ENCODE data around the gene CERS4.
"Not testable (repeated sequence)": the region's sequence is repeated elsewhere in the genome, so short reads cannot be mapped to it uniquely, and the experiment has no call there.

CERS4 gene

DNA sequence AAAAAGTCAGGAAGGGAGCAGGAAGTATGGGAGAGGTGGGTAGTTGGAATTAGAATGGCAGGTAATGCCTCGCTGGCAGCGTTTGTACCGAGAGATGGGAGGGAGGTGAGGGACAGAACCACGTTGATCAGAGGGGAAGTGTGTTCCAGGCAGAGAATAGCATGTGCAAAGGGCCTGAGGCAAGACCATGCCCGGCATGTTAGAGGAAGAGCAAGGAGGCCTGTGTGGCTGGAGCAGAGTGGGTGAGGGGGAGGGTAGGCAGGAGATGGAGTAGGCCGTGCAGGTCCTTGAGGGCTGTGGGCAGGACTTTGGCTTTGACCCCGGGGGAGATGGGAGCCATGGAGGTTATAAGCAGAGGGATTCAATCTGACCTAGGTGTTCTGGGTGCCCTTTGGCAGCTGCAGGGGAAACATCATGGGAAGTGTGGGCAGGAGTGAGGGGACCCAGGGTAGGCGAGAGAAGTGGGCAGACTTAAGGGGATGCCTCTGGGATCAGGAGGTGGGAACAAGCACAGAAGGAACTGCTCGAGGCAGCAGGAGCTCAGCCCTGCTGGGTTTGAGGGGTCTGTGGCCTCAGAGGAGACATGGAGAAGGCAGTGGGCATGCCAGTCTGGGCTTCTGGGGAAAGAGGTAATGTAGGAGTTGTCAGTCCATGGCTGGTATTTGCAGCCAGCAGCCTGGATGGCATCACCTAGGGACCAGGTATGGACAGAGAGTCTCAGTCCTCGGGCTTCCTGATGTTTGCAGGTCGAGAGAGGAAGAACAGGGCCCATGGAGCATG is 50.2 kb downstream of the CERS4 start:
- in situ Hi-C loops (cut with HindIII; ENCODE audit: low sequenced_read_pairs): no loop called here
- no peak overlapping the region for H3K4me3 ChIP-seq (ENCODE audit: low read depth, low read length)
- TF ChIP-seq, protein P1, sequence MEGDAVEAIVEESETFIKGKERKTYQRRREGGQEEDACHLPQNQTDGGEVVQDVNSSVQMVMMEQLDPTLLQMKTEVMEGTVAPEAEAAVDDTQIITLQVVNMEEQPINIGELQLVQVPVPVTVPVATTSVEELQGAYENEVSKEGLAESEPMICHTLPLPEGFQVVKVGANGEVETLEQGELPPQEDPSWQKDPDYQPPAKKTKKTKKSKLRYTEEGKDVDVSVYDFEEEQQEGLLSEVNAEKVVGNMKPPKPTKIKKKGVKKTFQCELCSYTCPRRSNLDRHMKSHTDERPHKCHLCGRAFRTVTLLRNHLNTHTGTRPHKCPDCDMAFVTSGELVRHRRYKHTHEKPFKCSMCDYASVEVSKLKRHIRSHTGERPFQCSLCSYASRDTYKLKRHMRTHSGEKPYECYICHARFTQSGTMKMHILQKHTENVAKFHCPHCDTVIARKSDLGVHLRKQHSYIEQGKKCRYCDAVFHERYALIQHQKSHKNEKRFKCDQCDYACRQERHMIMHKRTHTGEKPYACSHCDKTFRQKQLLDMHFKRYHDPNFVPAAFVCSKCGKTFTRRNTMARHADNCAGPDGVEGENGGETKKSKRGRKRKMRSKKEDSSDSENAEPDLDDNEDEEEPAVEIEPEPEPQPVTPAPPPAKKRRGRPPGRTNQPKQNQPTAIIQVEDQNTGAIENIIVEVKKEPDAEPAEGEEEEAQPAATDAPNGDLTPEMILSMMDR (IDR thresholded peaks at IDR 0.05; ENCODE audit: low read depth, low read length): no peak
- no peak for DNase-seq (ENCODE audit: low read depth, low spot score)

DNA sequence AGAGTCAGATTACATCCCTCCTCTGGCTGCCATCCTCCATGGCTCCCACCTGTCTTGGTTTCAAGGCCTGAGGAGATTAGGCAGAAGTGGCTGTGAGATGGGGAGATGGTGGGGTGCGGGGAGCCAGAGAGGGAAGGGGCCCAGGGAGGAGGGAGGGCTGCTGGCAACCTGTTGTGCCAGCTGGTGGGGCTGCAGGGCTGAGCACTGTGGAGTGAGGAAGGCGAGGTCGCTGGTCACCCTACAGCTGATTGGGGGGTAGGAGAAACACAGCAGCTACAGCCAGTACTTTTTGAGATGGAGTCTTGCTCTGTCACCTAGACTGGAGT is 50.7 kb downstream of the CERS4 start:
- DNase-seq (ENCODE audit: low read depth, low spot score): no peak
- in situ Hi-C loops (cut with HindIII; ENCODE audit: low sequenced_read_pairs): no loop called here
- no peak overlapping the region for H3K4me3 ChIP-seq (ENCODE audit: low read depth, low read length)
- TF ChIP-seq, protein P1 (IDR thresholded peaks at IDR 0.05; ENCODE audit: low read depth, low read length): no peak

DNA sequence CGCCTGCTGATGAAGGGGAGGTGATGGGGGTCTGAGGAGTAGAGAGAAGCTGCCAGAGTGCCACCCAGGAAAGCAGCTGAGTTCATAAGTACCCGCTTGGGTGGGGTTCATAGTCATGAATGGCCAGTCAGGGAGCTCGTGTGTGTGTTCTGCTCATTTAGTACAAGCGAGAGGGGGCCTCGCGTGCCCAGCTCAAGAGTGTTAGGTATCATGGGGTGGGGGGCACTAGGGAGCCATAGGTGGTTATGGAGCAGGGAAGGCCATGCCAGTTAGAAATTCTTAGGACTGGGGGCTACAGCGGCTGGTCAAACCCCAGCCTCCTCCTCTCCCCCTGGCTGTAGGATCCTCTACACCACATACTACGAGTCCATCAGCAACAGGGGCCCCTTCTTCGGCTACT is 52.2 kb downstream of the CERS4 start:
- no peak overlapping the region for H3K4me3 ChIP-seq (ENCODE audit: low read depth, low read length)
- no peak for DNase-seq (ENCODE audit: low read depth, low spot score)
- in situ Hi-C loops (cut with HindIII; ENCODE audit: low sequenced_read_pairs): no loop called here
- TF ChIP-seq, protein P1 (IDR thresholded peaks at IDR 0.05; ENCODE audit: low read depth, low read length): no peak

DNA sequence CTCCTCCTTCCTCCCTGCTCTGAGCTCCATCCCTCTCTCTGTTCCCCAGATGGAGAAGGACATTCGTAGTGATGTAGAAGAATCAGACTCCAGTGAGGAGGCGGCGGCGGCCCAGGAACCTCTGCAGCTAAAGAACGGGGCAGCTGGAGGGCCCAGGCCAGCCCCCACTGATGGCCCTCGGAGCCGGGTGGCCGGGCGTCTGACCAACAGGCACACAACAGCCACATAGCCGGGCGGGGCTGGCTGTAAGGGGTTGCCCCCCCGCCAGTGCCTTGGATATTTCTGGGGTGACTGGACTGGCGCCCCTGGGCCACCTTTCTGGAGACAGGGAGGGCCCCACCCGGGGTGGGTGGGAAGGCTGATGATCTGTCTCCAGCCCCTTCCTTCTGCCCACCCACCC is 52.7 kb downstream of the CERS4 start:
- TF ChIP-seq, protein P1 (IDR thresholded peaks at IDR 0.05; ENCODE audit: low read depth, low read length): no peak
- in situ Hi-C loops (cut with HindIII; ENCODE audit: low sequenced_read_pairs): no loop called here
- H3K4me3 ChIP-seq (ENCODE audit: low read depth, low read length): no peak overlapping the region

DNA sequence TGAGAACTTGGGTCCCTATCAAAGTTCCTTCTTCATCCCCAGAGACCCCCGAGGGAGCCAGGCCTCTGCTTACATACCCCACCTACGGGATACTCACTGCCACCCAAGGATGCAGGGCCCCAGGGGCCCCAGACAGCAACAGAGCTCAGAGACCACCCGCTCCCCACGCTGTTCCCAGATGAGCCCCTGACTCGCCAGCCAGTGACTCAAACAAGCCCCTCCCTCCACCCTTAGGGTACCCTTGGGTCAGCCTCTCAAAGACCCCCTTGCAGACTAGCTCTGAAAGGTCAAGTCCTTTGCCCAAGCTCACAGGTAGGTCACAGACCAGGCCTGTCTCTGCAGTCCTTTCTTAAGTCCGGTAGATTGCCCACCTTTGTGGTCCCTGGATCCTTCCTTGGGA is 53.3 kb downstream of the CERS4 start:
- TF ChIP-seq, protein P1 (IDR thresholded peaks at IDR 0.05; ENCODE audit: low read depth, low read length): no peak
- in situ Hi-C loops (cut with HindIII; ENCODE audit: low sequenced_read_pairs): no loop called here

More for the DNA sequence above, 52.7 kb downstream of the CERS4 start:
- no peak for DNase-seq (ENCODE audit: low read depth, low spot score)

DNA sequence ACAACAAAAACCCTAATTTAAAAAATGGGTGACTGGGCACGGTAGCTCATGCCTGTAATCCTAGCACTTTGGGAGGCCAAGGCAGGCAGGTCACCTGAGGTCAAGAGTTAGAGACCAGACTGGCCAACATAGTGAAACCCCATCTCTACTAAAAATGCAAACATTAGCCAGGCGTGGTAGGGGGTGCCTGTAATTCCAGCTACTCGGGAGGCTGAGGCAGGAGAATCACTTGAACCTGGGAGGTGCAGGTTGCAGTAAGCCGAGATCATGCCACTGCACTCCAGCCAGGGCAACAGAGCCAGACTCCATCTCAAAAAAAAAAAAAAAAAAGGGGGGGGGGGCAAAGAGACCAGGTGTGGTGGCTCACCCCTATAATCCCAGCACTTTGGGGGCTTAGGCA is 55.1 kb downstream of the CERS4 start:
- H3K4me3 ChIP-seq (ENCODE audit: low read depth, low read length); in situ Hi-C loops (cut with HindIII; ENCODE audit: low sequenced_read_pairs); DNase-seq (ENCODE audit: low read depth, low spot score): not testable (repeated sequence)

More for the DNA sequence above, 53.3 kb downstream of the CERS4 start:
- no peak overlapping the region for H3K4me3 ChIP-seq (ENCODE audit: low read depth, low read length)
- DNase-seq (ENCODE audit: low read depth, low spot score): no peak

DNA sequence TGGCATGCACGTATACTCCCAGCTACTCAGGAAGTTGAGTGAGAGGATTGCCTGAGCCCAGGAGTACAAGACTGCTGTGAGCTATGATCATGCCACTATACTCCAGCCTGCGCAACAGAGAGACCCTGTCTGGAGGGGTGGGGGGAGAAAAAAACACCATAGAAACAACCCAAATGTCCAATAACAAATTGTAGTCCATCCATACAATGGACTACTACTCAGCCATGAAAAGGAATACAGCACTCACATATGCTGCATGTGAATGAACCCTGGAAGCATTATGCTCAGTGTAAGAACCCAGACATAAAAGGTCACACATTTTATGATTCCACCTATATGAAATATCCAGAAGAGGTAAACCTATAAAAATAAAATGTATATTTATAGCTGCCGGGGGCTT is 56.7 kb downstream of the CERS4 start:
- no peak overlapping the region for H3K4me3 ChIP-seq (ENCODE audit: low read depth, low read length)

More for the DNA sequence above, 56.7 kb downstream of the CERS4 start:
- no peak for DNase-seq (ENCODE audit: low read depth, low spot score)
- TF ChIP-seq, protein P1 (IDR thresholded peaks at IDR 0.05; ENCODE audit: low read depth, low read length): no peak
- in situ Hi-C loops (cut with HindIII; ENCODE audit: low sequenced_read_pairs): no loop called here

Measured in astrocyte of the spinal cord (primary cell).